Natural killer cell (primary cell): ENCODE results near the gene GPBP1. TPM values are rescaled to one million over a fixed set of nuclear protein-coding genes. Genes with fewer than 3 reads are reported as not detected.

ENCODE experiments used
- ATAC-seq, 3 donors: fragments of 150-1000 bp in 2 of 3; fragments of 200-7000 bp in 1 of 3; cut with Tn5 transposase; 1 replicate in 1 of 3; 2 replicates in 2 of 3; pipeline ENCODE4 v1.10.0; 2021; ENCODE audit warnings: mild to moderate bottlenecking in 2 of 3, moderate library complexity in 2 of 3
- DNase-seq, 2 donors: peaks; one replicate each; pipeline versions ENCODE4 v3.0.0 to v3.0.0-alpha.2; 2013 to 2021; ENCODE audit warnings: mixed read lengths in 1 of 2
- H3K27ac ChIP-seq: one replicate; pipeline ENCODE4 v1.5.1; 2013; ENCODE audit warnings: mild to moderate bottlenecking, low read length
- H3K27me3 ChIP-seq: one replicate; pipeline ENCODE4 v1.6.1; 2013; ENCODE audit warnings: low read length; ENCODE audit not compliant: control insufficient read depth, insufficient read depth
- H3K36me3 ChIP-seq: one replicate; pipeline ENCODE4 v1.6.1; 2013; ENCODE audit warnings: low read length; ENCODE audit not compliant: control insufficient read depth, insufficient read depth
- H3K4me1 ChIP-seq: one replicate; pipeline ENCODE4 v1.6.1; 2013; ENCODE audit warnings: low read length; ENCODE audit not compliant: control insufficient read depth, insufficient read depth
- H3K4me3 ChIP-seq: one replicate; pipeline ENCODE4 v1.5.1; 2013; ENCODE audit warnings: low read length
- H3K9me3 ChIP-seq: one replicate; pipeline ENCODE4 v1.6.1; 2013; ENCODE audit warnings: low read length; ENCODE audit not compliant: control insufficient read depth, insufficient read depth
- H3K27ac Mint-ChIP-seq, 2 donors: one replicate each; pipeline ENCODE4 v1.8.0; 2022; ENCODE audit warnings: mild to moderate bottlenecking in 2 of 2, mixed read lengths in 2 of 2, moderate library complexity in 1 of 2
- H3K27me3 Mint-ChIP-seq, 2 donors: one replicate each; pipeline ENCODE4 v1.8.0; 2022; ENCODE audit warnings: low read depth in 2 of 2, mixed read lengths in 2 of 2
- H3K36me3 Mint-ChIP-seq: one replicate; pipeline ENCODE4 v1.8.0; 2022; ENCODE audit warnings: mixed read lengths
- H3K4me1 Mint-ChIP-seq, 2 donors: one replicate each; pipeline ENCODE4 v1.8.0; 2022; ENCODE audit warnings: mixed read lengths in 2 of 2
- H3K4me3 Mint-ChIP-seq: one replicate; pipeline ENCODE4 v1.8.0; 2022; ENCODE audit warnings: mild to moderate bottlenecking, moderate library complexity, mixed read lengths
- H3K9me3 Mint-ChIP-seq, 2 donors: one replicate each; pipeline ENCODE4 v1.8.0; 2022; ENCODE audit warnings: mixed read lengths in 2 of 2
- CTCF ChIP-seq: fragments of 200-600 bp; IDR thresholded peaks from one replicate; pipeline ENCODE4 v1.8.0; 2022; ENCODE audit warnings: antibody characterized with exemption
- WGBS: methylation state at CpG from one replicate; pipeline ENCODE4 v1.1.7; 2013; ENCODE audit warnings: missing lambda C conversion rate; ENCODE audit not compliant: insufficient coverage; 5-methylcytosine and 5-hydroxymethylcytosine counted together
- intact Hi-C: fragments of 100-400 bp; cut with micrococcal nuclease; formaldehyde crosslinking; loops from one replicate; pipeline ENCODE4 v1.14.2; 2022
- total RNA-seq, 4 donors: library from RNA; stranded (reverse); fragments of 120-200 nt in 1 of 4; gene quantifications; one replicate each; pipeline versions ENCODE4 v1.2.3 to v1.2.4, GENCODE V29; 2013 to 2022

GPBP1 gene
- total RNA-seq, 3 donors from 2014 or later (not counting 1 experiment from before 2014, with no cell fraction given) = 104 to 130 (median 118) TPM

GRCh38 chr5:57258943-57259342, 85.1 kb downstream of the GPBP1 start:
- TF ChIP-seq CTCF = no peak
- Mint-ChIP-seq H3K4me1 (peaks cover 6 to 33% of the 10 kb centered on the region in 2 donors), H3K27ac (no peak overlapping the region), H3K36me3 (peaks cover 28% of the 10 kb centered on the region), H3K27me3 (no peaks in the 10 kb centered on the region), H3K4me3 (no peak overlapping the region), H3K9me3 (no peaks in the 10 kb centered on the region)
- Histone ChIP-seq H3K36me3 (peaks cover 76% of the 10 kb centered on the region), H3K27ac (no peak overlapping the region), H3K4me3 (no peak overlapping the region), H3K27me3 (no peaks in the 10 kb centered on the region), H3K4me1 (no peaks in the 10 kb centered on the region), H3K9me3 (no peaks in the 10 kb centered on the region)
- ATAC-seq = no peak
- WGBS = 83% methylated on average over 1 of the region's 1 CpG
- DNase-seq = no peak
- intact Hi-C loops = no loop called here

GRCh38 chr5:57259704-57260103, 85.8 kb downstream of the GPBP1 start:
- ATAC-seq (no peak), DNase-seq (no peak)
- Histone ChIP-seq H3K36me3 (peaks cover 76% of the 10 kb centered on the region), H3K4me1 (no peaks in the 10 kb centered on the region), H3K27me3 (no peaks in the 10 kb centered on the region), H3K9me3 (no peaks in the 10 kb centered on the region), H3K27ac (no peak overlapping the region), H3K4me3 (no peak overlapping the region)
- no peaks in the 10 kb centered on the region for H3K27me3 Mint-ChIP-seq
- TF ChIP-seq CTCF = no peak
- peak overlapping the region; percentile 54 to 76 for H3K27ac Mint-ChIP-seq
- no peak overlapping the region for H3K4me3 Mint-ChIP-seq
- intact Hi-C loops = no loop called here
- H3K4me1 Mint-ChIP-seq = peaks cover 6 to 33% of the 10 kb centered on the region in 2 donors
- H3K36me3 Mint-ChIP-seq = peaks cover 28% of the 10 kb centered on the region
- no peaks in the 10 kb centered on the region for H3K9me3 Mint-ChIP-seq

GRCh38 chr5:57262541-57262940, 88.7 kb downstream of the GPBP1 start:
- Mint-ChIP-seq H3K9me3 (no peaks in the 10 kb centered on the region), H3K27me3 (no peaks in the 10 kb centered on the region), H3K4me1 (peaks cover 0 to 26% of the 10 kb centered on the region in 2 donors), H3K27ac (peak overlapping the region in 1 of 2 donors; percentile 76), H3K4me3 (no peak overlapping the region), H3K36me3 (peaks cover 28% of the 10 kb centered on the region)
- intact Hi-C loops = no loop called here
- ATAC-seq = no peak
- Histone ChIP-seq H3K36me3 (peaks cover 58% of the 10 kb centered on the region), H3K9me3 (no peaks in the 10 kb centered on the region), H3K27ac (no peak overlapping the region), H3K27me3 (no peaks in the 10 kb centered on the region), H3K4me3 (no peak overlapping the region), H3K4me1 (no peaks in the 10 kb centered on the region)
- DNase-seq = no peak
- WGBS = 57% methylated on average over 3 of the region's 3 CpGs
- TF ChIP-seq CTCF = no peak

- WGBS = 94% methylated on average over 2 of the region's 2 CpGs
- H3K27me3 Mint-ChIP-seq = no peaks in the 10 kb centered on the region
- no peak for DNase-seq
Measured at GRCh38 chr5:57267805-57268204, 93.9 kb downstream of the GPBP1 start.

More at GRCh38 chr5:57267805-57268204, 93.9 kb downstream of the GPBP1 start:
- Histone ChIP-seq H3K4me1 (no peaks in the 10 kb centered on the region), H3K36me3 (peaks cover 18% of the 10 kb centered on the region), H3K27me3 (no peaks in the 10 kb centered on the region), H3K9me3 (no peaks in the 10 kb centered on the region), H3K27ac (no peak overlapping the region), H3K4me3 (no peak overlapping the region)
- Mint-ChIP-seq H3K27ac (no peak overlapping the region), H3K4me3 (no peak overlapping the region), H3K36me3 (peaks cover 7% of the 10 kb centered on the region), H3K9me3 (no peaks in the 10 kb centered on the region), H3K4me1 (peaks cover 0 to 5% of the 10 kb centered on the region in 2 donors)
- intact Hi-C loops = no loop called here
- TF ChIP-seq CTCF = no peak
- ATAC-seq = no peak
